HG02938 (cell line): ENCODE measurements around the gene LAMA5.

Source experiments
- ATAC-seq: cut with Tn5 transposase; IDR thresholded peaks from one replicate; pipeline ENCODE4 v1.9.1; 2021; ENCODE audit warnings: mild to moderate bottlenecking, moderate library complexity; ENCODE audit not compliant: unreplicated experiment

The LAMA5 gene

DNA sequence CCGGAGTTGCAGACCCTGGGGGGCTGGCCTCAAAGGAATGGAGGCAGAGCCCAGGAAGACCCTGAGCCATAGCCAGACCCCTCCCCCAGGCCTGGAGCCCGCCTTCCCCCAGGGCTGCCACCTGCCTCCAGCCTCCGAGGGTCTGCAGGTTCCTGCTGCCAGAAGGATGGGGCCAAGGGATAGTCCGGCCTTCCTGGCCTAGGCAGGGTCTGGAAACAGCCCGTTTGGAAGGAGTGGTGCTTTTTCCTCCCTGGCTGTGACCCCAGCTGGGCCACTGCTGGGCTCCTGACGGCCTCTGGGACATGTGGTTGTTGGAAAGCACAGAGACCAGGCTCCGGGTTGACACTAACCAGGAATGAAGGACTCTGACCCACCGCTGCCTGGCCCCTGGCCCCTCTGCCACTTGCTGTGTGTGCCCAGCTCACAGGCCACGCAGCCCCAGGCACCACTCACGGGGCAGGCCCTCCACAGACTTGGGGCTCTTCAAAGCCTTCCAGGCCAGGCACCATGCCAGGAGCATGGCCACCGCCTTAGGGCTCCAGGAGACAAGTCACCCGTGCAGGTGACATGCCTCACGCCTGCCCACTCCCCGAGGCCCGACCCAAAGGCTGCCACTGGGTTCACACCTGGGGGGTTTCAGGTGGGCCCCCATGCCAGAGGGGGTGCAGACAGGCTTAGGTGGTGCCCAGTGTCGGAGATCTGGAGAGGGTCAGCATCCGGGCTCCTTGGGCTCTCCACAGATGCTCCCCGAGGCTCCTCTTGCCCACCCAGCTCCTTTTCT, 3.9 kb upstream of the LAMA5 start:
- no peak for ATAC-seq

DNA sequence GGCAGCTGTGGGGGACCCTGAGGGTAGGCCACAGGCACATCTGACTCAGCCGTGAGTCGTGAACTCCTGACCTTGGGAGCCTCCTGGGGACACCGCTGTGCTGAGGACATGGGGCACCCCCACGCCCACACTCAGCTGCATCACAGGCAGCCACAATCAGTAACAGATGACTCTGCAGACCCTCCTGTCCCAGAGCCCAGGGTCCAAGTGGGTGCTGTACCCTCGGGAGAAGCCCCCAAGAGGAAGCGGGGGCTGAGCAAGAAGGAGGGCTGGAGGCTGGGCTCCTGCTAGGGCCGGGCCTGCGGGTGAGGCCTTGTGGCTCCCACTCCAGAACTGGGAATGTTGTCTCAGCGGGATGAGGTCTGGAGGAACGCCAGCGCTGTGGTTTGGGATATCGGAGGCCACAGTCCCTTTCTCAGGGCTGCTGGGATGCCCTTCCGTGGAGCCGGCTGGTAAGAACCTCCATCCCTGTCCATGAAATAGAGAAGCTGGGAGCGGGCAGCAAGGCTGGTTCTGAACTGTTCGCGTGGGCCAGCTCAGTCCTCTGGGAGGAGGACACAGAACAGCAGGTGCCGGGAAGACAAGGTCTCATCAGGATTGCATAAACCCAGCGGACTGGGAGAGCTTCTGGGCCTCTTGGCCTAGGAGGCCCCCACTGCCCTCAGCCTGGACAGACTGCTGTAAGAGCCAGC, 3.1 kb upstream of the LAMA5 start:
- no peak for ATAC-seq

DNA sequence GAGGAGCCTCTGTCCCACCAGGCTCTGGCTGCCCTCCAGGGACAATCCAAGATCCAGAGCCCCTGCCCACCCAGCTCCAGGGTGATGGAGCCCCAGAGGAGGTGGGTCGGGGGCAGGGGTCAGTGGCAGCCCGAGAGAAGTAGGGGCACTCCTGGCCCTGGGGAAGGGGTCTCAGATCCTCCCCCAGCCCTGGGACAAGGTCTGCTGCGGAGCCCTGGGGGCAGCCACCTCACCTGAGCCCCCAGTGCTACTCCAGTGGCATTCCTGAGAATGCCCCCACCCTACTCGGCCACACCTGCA, 2.7 kb upstream of the LAMA5 start:
- ATAC-seq, result no peak

DNA sequence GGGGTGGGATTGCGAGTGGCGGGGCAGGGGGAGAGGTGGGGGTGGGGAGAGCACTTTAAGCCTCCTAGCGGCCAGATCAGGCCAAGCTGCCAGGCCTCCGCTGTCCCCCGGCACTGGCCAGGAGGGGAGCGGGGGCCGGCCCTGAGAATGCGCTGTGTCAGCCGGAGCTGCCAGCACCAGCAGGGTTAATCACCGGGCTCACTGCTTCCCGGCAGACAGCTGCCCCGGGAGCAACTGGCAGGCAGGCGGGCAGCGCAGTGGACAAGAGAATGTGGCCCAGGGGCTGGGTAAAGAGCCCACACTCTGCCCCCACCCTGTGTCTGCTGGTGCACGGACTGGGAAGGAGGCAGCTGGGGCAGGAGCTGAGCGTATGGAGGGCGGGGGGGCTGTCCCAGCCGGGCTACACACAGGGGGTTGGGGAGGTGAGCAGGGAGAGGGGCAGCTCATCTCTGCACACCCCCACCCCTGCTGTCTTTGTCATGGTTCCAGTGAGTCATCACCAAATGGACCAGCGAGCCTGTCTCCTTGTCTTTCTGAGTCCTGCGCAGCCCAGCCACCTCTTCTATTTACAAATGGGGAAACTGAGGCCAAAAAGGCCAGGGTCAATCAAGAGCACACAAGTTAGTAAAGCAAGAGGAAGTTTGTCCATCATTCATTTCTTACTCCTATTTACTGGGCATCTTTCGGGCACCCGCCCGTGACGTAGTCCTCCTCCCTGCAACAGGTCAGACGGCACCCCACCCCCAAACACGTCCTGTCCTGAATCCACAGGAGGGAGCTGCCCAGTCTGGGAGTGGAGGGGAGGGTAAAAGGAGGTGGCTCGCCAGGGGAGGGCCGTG, 2.1 kb upstream of the LAMA5 start:
- ATAC-seq, result no peak

DNA sequence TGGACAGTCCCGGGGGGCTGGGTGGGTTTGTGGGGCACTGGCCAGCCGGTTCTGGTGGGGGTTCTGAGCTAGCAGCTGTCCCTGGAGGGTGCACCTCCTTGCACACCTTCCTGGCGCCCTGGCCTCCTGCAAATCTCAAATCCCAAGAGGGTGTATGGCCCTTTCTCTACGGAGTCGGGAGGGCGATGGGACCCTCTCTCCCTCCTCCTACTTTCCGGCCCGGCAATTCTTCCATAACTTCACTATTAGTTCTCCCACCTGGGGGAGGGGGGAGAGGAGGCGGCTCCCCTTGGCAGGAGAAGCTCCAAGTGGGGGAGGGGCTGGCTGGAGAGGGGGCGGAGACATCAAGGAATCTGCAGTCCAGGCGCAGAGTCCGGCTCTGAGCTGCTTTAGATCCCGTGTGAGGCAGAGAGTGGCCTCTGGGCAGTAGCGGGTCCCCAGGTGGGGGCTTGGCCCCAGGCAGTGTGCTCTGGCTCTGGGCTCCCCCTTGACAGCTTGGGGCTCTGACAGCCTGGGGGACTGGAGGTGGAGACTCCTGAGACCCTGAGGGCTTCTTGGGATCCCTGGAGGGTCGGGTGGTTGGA, 1.4 kb upstream of the LAMA5 start:
- no peak for ATAC-seq

DNA sequence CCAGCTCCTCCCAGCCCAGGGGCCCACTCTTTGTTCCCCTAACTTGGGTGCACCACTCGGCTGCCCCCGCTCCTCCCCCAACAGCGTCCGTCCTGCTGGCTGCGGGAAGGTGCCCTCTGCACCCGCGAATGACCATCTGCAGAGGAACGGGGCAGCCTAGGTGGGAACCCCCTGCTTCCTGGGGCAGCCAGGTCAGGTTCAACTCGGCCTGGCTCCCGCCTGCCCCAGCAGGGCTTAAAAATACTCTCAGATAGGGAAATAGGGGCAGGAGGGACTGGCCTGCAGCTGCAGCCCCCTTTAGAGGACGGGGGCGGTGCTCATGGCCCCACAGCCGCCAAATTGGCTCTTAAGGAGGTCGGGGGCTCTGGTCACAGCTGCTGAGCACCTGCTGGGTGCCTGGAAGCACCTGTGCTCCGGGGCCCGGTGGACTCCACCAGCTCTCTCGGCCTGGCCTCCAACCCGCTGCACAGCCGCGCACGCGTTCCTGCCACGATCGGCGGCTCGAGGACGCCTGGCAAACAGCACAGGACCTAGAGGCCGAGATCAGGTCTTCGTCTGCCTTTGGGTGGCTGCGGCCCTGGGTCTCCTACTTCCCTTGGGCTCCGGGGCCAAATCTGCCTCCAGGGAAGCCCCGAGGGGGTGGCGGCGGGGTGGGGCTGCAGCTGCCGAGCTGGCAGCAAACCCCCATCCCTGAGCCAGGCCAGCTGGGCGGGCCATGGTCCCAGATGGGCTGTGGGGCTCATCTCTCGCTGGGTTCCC, 700 bp upstream of the LAMA5 start:
- no peak for ATAC-seq

DNA sequence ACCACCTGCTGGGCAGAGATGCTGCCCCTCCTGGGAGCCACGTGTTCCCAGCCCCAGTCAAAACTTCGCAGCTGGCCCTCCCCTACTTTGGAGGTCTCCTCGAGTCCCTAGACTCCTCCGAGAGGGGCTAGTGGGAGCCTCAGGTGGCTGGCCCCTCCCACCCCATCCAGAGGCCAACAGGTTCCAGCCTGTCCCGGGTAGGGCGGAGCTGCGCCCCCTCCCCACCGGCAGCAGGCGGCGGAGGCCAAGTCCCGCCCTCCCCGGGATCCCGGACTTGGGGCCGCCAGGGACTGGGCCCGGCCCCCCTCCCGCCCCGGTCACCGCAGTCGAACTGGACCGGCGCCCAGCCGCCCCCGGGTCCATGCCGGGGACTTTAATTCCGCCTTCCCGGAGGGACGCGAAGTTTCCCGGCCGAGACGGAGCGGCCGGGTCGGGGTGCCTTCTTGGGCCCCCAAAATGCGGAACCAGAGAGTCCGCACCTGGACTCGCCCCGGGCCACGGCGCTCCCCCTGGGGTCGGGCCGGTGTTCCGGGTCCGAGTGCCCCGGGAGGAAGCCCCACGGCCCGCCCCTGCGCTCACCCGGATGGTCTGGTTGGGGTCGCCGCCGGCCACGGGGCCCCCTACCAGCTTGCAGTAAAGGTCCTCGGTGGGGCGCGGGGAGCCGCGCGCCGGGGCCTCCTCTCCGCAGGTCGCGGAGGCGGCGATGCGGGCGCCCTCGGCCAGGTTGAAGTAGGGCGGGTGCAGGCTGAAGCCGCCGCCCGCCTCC, 559 bp downstream of the LAMA5 start:
- ATAC-seq, result no peak

DNA sequence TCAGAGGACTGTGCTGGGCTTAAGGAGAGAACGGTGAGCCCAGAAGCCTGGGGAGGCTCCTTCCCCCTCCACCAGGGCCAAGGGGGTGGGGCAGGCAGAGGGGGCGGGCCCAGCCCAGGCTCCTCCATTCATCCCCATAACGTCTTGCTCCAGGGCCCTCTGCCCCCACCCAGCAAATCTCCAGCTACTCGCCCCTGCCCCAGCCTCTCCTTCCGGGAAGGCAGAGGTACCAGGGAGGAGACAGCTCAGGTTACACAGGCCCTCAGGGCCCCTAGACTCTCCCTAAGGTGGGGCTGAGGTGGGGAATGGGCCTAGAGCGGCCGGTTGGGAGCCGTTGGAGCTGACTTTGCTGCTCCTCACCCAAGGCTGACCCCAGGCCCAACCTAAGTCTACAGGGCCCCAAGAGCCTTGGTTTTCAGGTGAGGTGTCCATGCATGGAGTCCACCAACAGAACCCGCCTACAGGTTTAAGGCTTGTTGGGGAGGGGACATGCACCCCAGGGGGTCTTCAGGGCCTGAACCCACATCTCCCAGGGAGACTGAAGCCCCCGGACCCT, 1.2 kb downstream of the LAMA5 start:
- no peak for ATAC-seq

DNA sequence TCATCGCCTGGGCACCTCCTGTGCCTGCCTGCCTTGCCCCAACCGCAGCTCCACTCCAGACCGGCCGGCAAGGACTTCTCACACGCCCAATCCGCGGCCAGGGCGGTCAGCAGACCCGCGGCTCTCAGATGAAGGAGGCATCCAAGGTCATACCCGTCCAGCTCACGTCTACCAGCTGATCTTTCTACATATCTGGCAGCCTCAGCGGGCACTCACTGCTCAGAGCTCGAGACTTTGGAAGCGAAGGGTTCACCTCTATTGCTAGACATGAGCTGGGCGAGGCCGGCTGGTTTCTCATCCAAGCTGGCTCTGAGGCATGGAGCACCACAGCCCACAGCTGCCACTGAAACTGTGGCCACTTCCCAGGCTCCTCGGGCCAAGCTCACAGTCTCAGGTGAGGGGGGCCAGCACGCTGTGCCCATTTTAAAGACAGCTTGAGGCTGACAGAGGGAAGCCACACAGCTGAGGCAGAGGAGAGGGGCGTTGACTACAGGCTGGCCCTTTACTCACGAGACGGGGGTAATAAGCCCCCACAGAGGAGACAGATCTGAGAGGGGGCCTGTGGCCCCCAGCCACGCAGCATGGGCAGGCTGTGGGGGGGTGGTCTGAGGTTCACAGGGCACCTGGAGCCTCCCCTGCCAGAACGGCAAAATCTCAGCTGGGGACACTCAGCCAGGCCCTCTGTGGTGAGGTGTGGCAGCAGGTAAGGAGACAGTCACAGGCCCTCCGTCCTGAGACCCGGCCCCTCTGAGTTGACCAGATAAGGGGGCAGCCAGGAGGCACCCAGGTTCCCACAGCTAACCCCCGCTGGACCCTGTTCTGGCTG, 2.0 kb downstream of the LAMA5 start:
- ATAC-seq, result no peak

DNA sequence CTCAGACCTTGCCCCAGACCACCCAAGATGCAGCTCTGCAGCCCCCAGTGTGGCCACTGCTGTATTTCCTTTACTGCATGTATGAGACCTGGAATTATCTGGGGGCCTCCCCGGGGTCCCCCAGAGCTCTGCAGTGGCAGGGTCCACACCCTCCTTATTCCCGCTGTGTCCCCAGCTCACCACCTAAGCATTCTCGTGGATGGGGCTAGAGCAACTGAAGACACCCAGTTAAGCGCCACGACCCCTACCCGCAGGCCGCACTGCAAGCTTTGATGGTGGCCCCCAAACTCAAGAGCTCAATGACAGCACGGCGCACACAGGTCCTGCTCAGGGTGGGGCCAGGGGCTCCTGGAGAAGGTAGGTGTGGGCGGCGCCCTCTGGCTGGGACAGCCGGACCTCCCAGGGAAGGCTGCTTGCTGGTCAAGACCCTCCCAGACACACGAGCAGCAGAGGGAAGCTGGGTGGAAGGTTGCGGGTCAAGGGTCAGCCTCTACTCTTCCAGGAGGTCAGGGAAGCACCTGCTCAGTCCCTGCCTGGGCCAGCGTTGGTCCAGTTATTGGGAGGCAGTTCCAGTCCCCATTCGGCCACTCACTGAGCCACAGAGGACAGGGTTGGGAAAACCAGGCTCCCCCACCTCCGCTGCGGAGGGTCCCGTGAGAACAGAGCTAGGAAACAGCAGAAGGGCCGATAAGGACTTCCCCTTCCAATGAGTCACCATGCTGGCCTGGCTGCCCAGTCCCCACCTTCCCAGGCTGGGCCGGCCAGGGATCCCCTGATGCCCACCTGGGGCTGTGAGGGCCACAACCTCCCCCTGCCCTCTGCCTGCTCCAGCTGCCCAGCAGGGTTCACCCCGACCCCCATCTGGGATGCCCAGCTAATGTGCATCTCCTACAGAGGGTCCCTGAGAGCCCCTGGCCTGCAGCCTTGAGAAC, 2.9 kb downstream of the LAMA5 start:
- ATAC-seq, result no peak

DNA sequence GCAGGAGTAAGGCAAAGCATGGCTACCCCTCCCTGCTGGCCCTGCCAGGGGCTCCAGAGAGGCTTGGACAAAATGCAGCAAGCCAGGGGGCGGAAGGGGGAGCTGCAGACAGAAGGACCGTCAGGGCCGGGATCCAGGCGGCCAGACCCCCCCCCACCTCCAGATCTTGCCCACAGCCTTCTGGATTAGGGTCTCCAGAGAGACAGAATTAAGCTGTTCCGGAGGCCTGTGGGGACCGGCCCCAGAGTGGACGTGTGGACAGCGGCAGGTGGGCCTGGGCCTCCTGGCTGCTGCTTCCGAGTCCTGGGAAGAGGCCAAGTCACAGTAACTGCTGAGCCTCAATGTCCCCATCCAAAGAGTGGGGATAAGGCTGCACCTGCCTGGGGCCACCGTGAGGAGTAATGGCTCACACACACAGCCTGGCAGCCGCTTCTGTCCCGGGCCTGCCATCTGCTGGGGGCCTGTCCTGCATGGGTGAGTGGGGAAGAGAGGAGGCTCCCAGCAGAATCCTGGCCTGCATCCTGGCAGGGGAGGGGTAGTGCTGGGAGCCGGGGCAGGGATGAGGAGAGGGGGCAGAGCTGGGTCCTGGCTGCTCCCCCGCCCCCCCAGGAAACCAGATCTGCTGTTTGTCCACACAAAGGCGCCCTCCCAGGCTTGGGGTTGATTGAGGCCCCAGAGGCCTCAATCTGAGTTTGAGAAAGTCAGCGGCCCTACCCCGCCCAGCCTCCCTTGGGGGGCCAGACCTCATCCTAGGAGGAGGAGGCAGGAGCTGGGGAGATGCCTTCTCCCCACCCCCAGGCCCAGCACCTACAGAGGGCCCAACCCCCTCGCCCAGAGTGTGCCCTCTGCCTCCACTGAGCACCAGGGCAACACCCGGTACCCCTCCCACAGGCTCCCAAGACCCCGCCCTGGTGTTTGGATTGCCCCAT, 3.9 kb downstream of the LAMA5 start:
- no peak for ATAC-seq

DNA sequence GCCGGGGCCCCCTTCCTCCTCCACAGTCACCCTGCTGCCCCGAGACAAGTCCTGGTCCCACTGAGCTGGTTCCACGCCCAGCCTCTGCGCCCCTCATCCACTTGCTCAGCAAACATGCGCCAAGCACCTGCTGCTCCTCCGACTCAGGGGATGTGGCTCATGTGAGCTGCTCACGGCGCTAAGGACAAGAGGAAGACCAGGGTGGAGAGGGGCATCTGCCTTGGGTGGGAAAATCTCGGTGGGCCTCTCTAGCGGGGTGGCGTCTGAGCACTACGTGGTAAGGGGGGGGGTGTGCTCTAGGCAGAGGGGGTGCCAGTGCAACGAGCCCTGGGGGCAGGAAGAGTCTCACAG, 4.5 kb downstream of the LAMA5 start:
- no peak for ATAC-seq

DNA sequence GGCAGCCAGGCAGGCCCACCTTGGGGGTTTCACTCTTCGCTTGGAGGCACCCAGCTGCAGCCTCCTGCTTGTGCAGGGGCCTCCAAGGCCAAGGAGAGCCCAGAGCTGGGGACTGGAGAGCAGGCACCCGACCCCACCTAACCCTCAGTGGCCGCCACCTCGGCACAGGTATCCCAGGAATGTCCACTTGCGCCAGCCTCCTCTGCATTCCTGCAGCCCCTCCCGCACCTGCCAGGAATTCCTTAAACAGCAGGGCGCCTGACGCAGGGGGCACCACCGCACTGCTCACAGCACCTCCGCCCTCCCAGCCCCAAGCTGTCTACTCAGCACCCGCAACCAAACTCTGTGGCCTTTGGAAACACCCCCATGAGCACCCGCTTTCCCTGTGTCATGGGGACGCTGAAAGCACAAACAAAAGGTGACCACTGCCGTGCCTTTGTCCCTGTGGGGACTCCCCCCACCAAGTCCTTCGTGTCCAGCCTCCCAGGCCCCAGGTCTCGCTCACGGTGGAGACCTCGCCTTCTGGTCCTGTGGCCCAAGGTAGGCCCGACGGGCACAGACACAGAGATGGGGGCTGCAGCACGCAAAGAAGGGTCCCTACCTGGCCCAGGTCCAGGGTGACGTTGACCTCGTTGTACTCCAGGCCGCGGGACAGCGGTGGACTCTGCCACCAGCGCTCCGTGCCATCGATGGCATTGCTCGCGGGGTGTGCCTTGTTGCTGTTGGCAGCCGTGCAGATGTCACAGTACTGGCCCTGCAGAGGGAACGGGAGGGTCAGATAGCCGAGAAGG, 5.1 kb downstream of the LAMA5 start:
- ATAC-seq, result no peak

DNA sequence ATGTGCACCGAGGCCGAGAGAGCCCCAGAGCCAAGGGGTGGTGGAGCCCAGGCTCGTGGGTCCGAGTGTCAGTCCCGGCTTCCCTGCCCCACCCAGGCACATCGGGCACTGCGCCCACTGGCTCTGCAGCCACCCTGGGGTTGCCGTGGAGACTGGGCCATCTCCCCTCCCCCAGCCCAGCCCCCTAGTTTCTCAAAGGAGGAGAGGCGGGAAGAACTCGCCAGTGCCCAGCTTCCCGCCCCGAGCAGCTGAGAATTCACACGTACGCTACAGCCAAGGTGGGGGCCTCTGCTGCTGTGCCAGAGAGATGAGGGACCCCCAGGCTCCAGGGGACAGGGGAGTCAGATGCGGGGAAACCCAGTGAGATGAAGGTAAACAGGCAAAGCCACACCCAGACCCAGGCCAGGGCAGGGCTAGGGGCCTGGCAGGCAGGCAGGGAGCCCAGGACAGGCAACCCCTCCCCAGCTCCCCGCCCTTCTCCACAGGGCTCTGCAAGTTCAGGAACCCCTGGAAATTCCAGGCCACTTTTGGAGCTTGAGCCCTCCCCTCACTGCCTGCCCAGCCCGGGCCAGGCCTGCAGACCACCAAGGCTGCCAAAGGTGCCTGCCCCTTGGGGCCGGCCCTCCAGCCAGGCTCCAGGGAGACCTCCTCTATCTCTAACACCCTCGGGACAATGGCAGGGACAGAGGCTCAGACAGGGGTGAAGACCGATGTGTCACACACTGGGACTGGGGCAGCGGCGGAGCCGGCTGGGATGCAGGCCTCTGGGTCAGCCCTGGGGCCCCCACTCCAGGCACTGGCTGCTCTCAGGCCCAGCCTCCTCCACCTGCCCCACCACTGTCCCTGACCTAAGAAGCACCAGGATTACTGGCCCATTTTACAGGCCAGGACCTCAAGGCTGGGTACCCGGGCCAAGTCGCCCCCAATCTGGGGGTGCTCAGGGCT, 6.0 kb downstream of the LAMA5 start:
- ATAC-seq, result no peak
